ENCODE data around the gene CEACAM7. TPM values are rescaled to one million over a fixed set of nuclear protein-coding genes. Genes with fewer than 3 reads are reported as not detected.
"Not testable (repeated sequence)": the region's sequence is repeated elsewhere in the genome, so short reads cannot be mapped to it uniquely, and the experiment has no call there.

Gene CEACAM7
- total and polyA plus RNA-seq, 10 donors: 0.13 TPM; not detected in 9

- intact Hi-C loops (cut with DNase I; ENCODE audit: low total_unique reads): no loop called here
- TF ChIP-seq POLR2A (IDR thresholded peaks at IDR 0.05): no peak
- TF ChIP-seq POLR2AphosphoS5 (IDR thresholded peaks at IDR 0.05): no peak
- TF ChIP-seq CTCF (IDR thresholded peaks at IDR 0.05 in 8 of 11, conservative IDR thresholded peaks at IDR 0.05 in 3 of 11): no peak
- Histone ChIP-seq H3K9me3 (no peaks in the 10 kb centered on the region), H3K27me3 (replicated peaks in 1 of 7) (peaks cover 0 to 71% (median 0%) of the 10 kb centered on the region in 7 donors), H3K4me1 (peaks cover 0 to 7% (median 4%) of the 10 kb centered on the region in 6 donors), H3K27ac (no peak overlapping the region), H3K36me3 (no peaks in the 10 kb centered on the region), H3K4me3 (no peak overlapping the region)
- WGBS, 5 donors: 82 to 89% (median 86%) methylated on average over 13 of the region's 13 CpGs
- DNase-seq: no peak
Measured at GRCh38 chr19:41711376-41712261, 23.5 kb upstream of the CEACAM7 start.

GRCh38 chr19:41709951-41710645 lies 22.0 kb upstream of the CEACAM7 start:
- no peaks in the 10 kb centered on the region for H3K36me3 ChIP-seq
- DNase-seq: no peak
- H3K9me3 ChIP-seq: no peaks in the 10 kb centered on the region
- TF ChIP-seq POLR2A (IDR thresholded peaks at IDR 0.05): no peak
- no peak for TF ChIP-seq POLR2AphosphoS5 (IDR thresholded peaks at IDR 0.05)
- TF ChIP-seq CTCF (IDR thresholded peaks at IDR 0.05 in 8 of 11, conservative IDR thresholded peaks at IDR 0.05 in 3 of 11): no peak
- H3K4me1 ChIP-seq: peaks cover 0 to 10% (median 4%) of the 10 kb centered on the region in 6 donors
- no peak overlapping the region for H3K27ac ChIP-seq
- no peak overlapping the region for H3K4me3 ChIP-seq
- H3K27me3 ChIP-seq (replicated peaks in 1 of 7): peaks cover 0 to 71% (median 0%) of the 10 kb centered on the region in 7 donors
- WGBS, 5 donors: 78 to 90% (median 81%) methylated on average over 7 to 8 of the region's 8 CpGs
- intact Hi-C loops (cut with DNase I; ENCODE audit: low total_unique reads): no loop called here

GRCh38 chr19:41709516-41709915 lies 21.4 kb upstream of the CEACAM7 start:
- H3K27me3 ChIP-seq (replicated peaks in 1 of 7): peaks cover 0 to 71% (median 2%) of the 10 kb centered on the region in 7 donors
- H3K9me3 ChIP-seq; intact Hi-C loops (cut with DNase I; ENCODE audit: low total_unique reads); H3K36me3 ChIP-seq; DNase-seq; H3K27ac ChIP-seq; H3K4me3 ChIP-seq; H3K4me1 ChIP-seq: not testable (repeated sequence)
- 80 to 93% (median 87%) methylated on average over 8 of the region's 8 CpGs for WGBS, 5 donors

GRCh38 chr19:41708481-41708880 lies 20.4 kb upstream of the CEACAM7 start, which contains the start of gene CEACAM5:
Gene CEACAM5 (plus strand): TSS chr19:41708626. CDS start chr19:41708732, 106 bp downstream.
- Histone ChIP-seq H3K9me3 (no peaks in the 10 kb centered on the region), H3K4me1 (peaks cover 0 to 10% (median 4%) of the 10 kb centered on the region in 6 donors), H3K27ac (no peak within 1 kb of the TSS), H3K4me3 (no peak within 1 kb of the TSS), H3K27me3 (replicated peaks in 1 of 7) (peaks cover 0 to 74% (median 7%) of the 10 kb centered on the region in 7 donors), H3K36me3 (no peaks in the 10 kb centered on the region)
- TF ChIP-seq POLR2AphosphoS5 (IDR thresholded peaks at IDR 0.05) (no peak), CTCF (IDR thresholded peaks at IDR 0.05 in 8 of 11, conservative IDR thresholded peaks at IDR 0.05 in 3 of 11) (no peak), POLR2A (IDR thresholded peaks at IDR 0.05) (no peak)
- DNase-seq: peak; percentile 51
- 30 to 50% (median 41%) methylated on average over 4 of the region's 4 CpGs for WGBS, 5 donors
- intact Hi-C loops (cut with DNase I; ENCODE audit: low total_unique reads): no loop called here
